HepG2 (cell line): ENCODE results near the gene EPB41L2.

ENCODE experiments used
- EP300 ChIP-seq, 3 experiments: sonication (generic) in 1 of 3; formaldehyde crosslinking in 1 of 3; IDR thresholded peaks; 2 replicates each; pipeline versions ENCODE4 v1.5.1 to v1.6.1; 2011 to 2020; ENCODE audit warnings: low read depth in 2 of 3, low read length in 2 of 3, borderline replicate concordance in 1 of 3, improper control_type of control experiment in 1 of 3, mild to moderate bottlenecking in 1 of 3, missing genetic modification reagents in 1 of 3, moderate library complexity in 1 of 3
- POLR2A ChIP-seq, 2 experiments: IDR thresholded peaks; 2 replicates each; pipeline ENCODE4 v1.6.1; 2011; ENCODE audit warnings: low read depth in 2 of 2, low read length in 2 of 2, mild to moderate bottlenecking in 1 of 2, moderate library complexity in 1 of 2; ENCODE audit not compliant: insufficient read depth in 1 of 2
- PRDM4 ChIP-seq: sonication (generic); formaldehyde crosslinking; IDR thresholded peaks from 2 replicates; pipeline ENCODE4 v1.9.0; 2021; ENCODE audit warnings: missing genetic modification reagents, borderline replicate concordance
- SP1 ChIP-seq, 2 experiments: fragments of 450-650 bp in 1 of 2; sonication (generic) in 1 of 2; formaldehyde crosslinking in 1 of 2; IDR thresholded peaks; 2 replicates each; pipeline versions ENCODE4 v1.4.0 to v1.6.1; 2016 to 2020; ENCODE audit warnings: missing genetic modification reagents in 1 of 2

GRCh38 chr6:131049608-131050007 lies 13.4 kb downstream of the EPB41L2 start:
- no peak for TF ChIP-seq EP300 (IDR thresholded peaks at IDR 0.05; ENCODE audit: low read depth in 2 of 2, low read length in 2 of 2)
- no peak for TF ChIP-seq EP300 (CRISPR knock-in tag; IDR thresholded peaks at IDR 0.05; ENCODE audit: borderline replicate concordance)
- TF ChIP-seq PRDM4 (CRISPR knock-in tag), result no peak
- TF ChIP-seq POLR2A (IDR thresholded peaks at IDR 0.05; ENCODE audit: insufficient read depth in 1 of 2, low read depth in 2 of 2, low read length in 2 of 2), result no peak
- no peak for TF ChIP-seq SP1 (IDR thresholded peaks at IDR 0.05)
- TF ChIP-seq SP1 (CRISPR knock-in tag; IDR thresholded peaks at IDR 0.05), result no peak
